AG08396 (cell line): Measurements from ENCODE around the gene HERC2.
"Not testable (repeated sequence)": the region's sequence is repeated elsewhere in the genome, so short reads cannot be mapped to it uniquely, and the experiment has no call there.

Experiments used
- DNase-seq: peaks from one replicate; pipeline ENCODE4 v3.0.0; 2012; ENCODE audit warnings: low spot score, mixed read lengths

The HERC2 gene

GRCh38 chr15:28273873-28274610, 47.9 kb downstream of the HERC2 start:
- no peak for DNase-seq

GRCh38 chr15:28273468-28273867, 48.5 kb downstream of the HERC2 start:
- DNase-seq, result no peak

GRCh38 chr15:28272587-28272986, 49.4 kb downstream of the HERC2 start:
- DNase-seq, result no peak

- no peak for DNase-seq
These were observed 50.2 kb downstream of the HERC2 start for GRCh38 chr15:28271697-28272260.

GRCh38 chr15:28269097-28269496, 52.9 kb downstream of the HERC2 start:
- no peak for DNase-seq

- DNase-seq, result no peak
These were observed 54.3 kb downstream of the HERC2 start for GRCh38 chr15:28267727-28268126.

GRCh38 chr15:28265334-28266019, 56.5 kb downstream of the HERC2 start:
- no peak for DNase-seq

GRCh38 chr15:28264166-28264565, 57.8 kb downstream of the HERC2 start:
- DNase-seq, result no peak

- no peak for DNase-seq
These were observed 59.5 kb downstream of the HERC2 start for GRCh38 chr15:28262438-28262837.

- no peak for DNase-seq
These were observed 61.3 kb downstream of the HERC2 start for GRCh38 chr15:28260722-28261121.

GRCh38 chr15:28260317-28260716, 61.7 kb downstream of the HERC2 start:
- DNase-seq, result no peak

- DNase-seq, result no peak
These were observed 66.0 kb downstream of the HERC2 start for GRCh38 chr15:28255965-28256364.

- DNase-seq, result no peak
These were observed 69.1 kb downstream of the HERC2 start for GRCh38 chr15:28252831-28253230.

- DNase-seq, result no peak
These were observed 75.4 kb downstream of the HERC2 start for GRCh38 chr15:28246605-28247004.

- no peak for DNase-seq
These were observed 78.1 kb downstream of the HERC2 start for GRCh38 chr15:28243901-28244300.

GRCh38 chr15:28243399-28243798, 78.6 kb downstream of the HERC2 start:
- no peak for DNase-seq

- not testable (repeated sequence) for DNase-seq
These were observed 83.7 kb downstream of the HERC2 start for GRCh38 chr15:28238296-28238695.

- not testable (repeated sequence) for DNase-seq
These were observed 90.2 kb downstream of the HERC2 start for GRCh38 chr15:28231743-28232142.

GRCh38 chr15:28231336-28231735, 90.6 kb downstream of the HERC2 start:
- DNase-seq, result not testable (repeated sequence)

GRCh38 chr15:28228990-28229640, 92.9 kb downstream of the HERC2 start:
- not testable (repeated sequence) for DNase-seq

- DNase-seq, result no peak
These were observed 93.9 kb downstream of the HERC2 start for GRCh38 chr15:28228096-28228495.

GRCh38 chr15:28227303-28227702, 94.7 kb downstream of the HERC2 start:
- DNase-seq, result not testable (repeated sequence)

- DNase-seq, result not testable (repeated sequence)
These were observed 99.4 kb downstream of the HERC2 start for GRCh38 chr15:28222612-28223011.
